ENCODE measurements around the gene MINDY4B.

The MINDY4B gene

GRCh38 chr3:150906461-150906860 lies 1.2 kb upstream of the MINDY4B start:
- no peak overlapping the region for H3K9ac ChIP-seq (ENCODE audit: low read length)
- H3K27me3 ChIP-seq (ENCODE audit: insufficient read depth, low read length) = no peaks in the 10 kb centered on the region
- H3F3A ChIP-seq (ENCODE audit: insufficient read depth, low read length) = no peaks in the 10 kb centered on the region
- H3K9me2 ChIP-seq (ENCODE audit: low read depth, low read length) = no peaks in the 10 kb centered on the region
- H3K79me2 ChIP-seq (ENCODE audit: insufficient read depth, low read length) = no peaks in the 10 kb centered on the region
- no peak overlapping the region for H3K27ac ChIP-seq (ENCODE audit: low read depth, low read length, poor library complexity, severe bottlenecking)
- H3K36me3 ChIP-seq (ENCODE audit: insufficient read depth, low read length) = no peaks in the 10 kb centered on the region
- no peaks in the 10 kb centered on the region for H3K9me3 ChIP-seq (ENCODE audit: low read length)
- no peak overlapping the region for H2AFZ ChIP-seq (ENCODE audit: low read length)
- H3K4me1 ChIP-seq (ENCODE audit: insufficient read depth, low read length, severe bottlenecking) = no peaks in the 10 kb centered on the region
- TF ChIP-seq CTCF (IDR thresholded peaks at IDR 0.05; ENCODE audit: low read length) (no peak), EZH2 (IDR thresholded peaks at IDR 0.05; ENCODE audit: borderline replicate concordance, low read length) (no peak)
- no peak overlapping the region for H3K4me3 ChIP-seq (ENCODE audit: low read depth, low read length, poor library complexity, severe bottlenecking)
- no peaks in the 10 kb centered on the region for H4K20me1 ChIP-seq (ENCODE audit: insufficient read depth, low read length)
- no peak overlapping the region for H3K4me2 ChIP-seq (ENCODE audit: low read length)

GRCh38 chr3:150905746-150906145 lies 507 bp upstream of the MINDY4B start:
- no peaks in the 10 kb centered on the region for H3K9me3 ChIP-seq (ENCODE audit: low read length)
- no peaks in the 10 kb centered on the region for H4K20me1 ChIP-seq (ENCODE audit: insufficient read depth, low read length)
- H3K4me1 ChIP-seq (ENCODE audit: insufficient read depth, low read length, severe bottlenecking) = no peaks in the 10 kb centered on the region
- H3K79me2 ChIP-seq (ENCODE audit: insufficient read depth, low read length) = no peaks in the 10 kb centered on the region
- H3K36me3 ChIP-seq (ENCODE audit: insufficient read depth, low read length) = no peaks in the 10 kb centered on the region
- TF ChIP-seq CTCF (IDR thresholded peaks at IDR 0.05; ENCODE audit: low read length) = no peak
- TF ChIP-seq EZH2 (IDR thresholded peaks at IDR 0.05; ENCODE audit: borderline replicate concordance, low read length) = no peak
- no peak overlapping the region for H3K9ac ChIP-seq (ENCODE audit: low read length)
- no peak overlapping the region for H3K4me3 ChIP-seq (ENCODE audit: low read depth, low read length, poor library complexity, severe bottlenecking)
- no peak overlapping the region for H2AFZ ChIP-seq (ENCODE audit: low read length)
- H3K27me3 ChIP-seq (ENCODE audit: insufficient read depth, low read length) = no peaks in the 10 kb centered on the region
- no peaks in the 10 kb centered on the region for H3K9me2 ChIP-seq (ENCODE audit: low read depth, low read length)
- no peaks in the 10 kb centered on the region for H3F3A ChIP-seq (ENCODE audit: insufficient read depth, low read length)
- no peak overlapping the region for H3K27ac ChIP-seq (ENCODE audit: low read depth, low read length, poor library complexity, severe bottlenecking)
- no peak overlapping the region for H3K4me2 ChIP-seq (ENCODE audit: low read length)

GRCh38 chr3:150902988-150903387 lies 2.3 kb downstream of the MINDY4B start:
- Histone ChIP-seq H3F3A (ENCODE audit: insufficient read depth, low read length) (no peaks in the 10 kb centered on the region), H3K27ac (ENCODE audit: low read depth, low read length, poor library complexity, severe bottlenecking) (no peak overlapping the region), H2AFZ (ENCODE audit: low read length) (no peak overlapping the region), H4K20me1 (ENCODE audit: insufficient read depth, low read length) (no peaks in the 10 kb centered on the region), H3K4me1 (ENCODE audit: insufficient read depth, low read length, severe bottlenecking) (no peaks in the 10 kb centered on the region), H3K4me2 (ENCODE audit: low read length) (no peak overlapping the region), H3K9me3 (ENCODE audit: low read length) (no peaks in the 10 kb centered on the region), H3K9me2 (ENCODE audit: low read depth, low read length) (no peaks in the 10 kb centered on the region), H3K79me2 (ENCODE audit: insufficient read depth, low read length) (no peaks in the 10 kb centered on the region), H3K27me3 (ENCODE audit: insufficient read depth, low read length) (no peaks in the 10 kb centered on the region), H3K4me3 (ENCODE audit: low read depth, low read length, poor library complexity, severe bottlenecking) (no peak overlapping the region), H3K36me3 (ENCODE audit: insufficient read depth, low read length) (no peaks in the 10 kb centered on the region), H3K9ac (ENCODE audit: low read length) (no peak overlapping the region)
- TF ChIP-seq EZH2 (IDR thresholded peaks at IDR 0.05; ENCODE audit: borderline replicate concordance, low read length) = no peak
- no peak for TF ChIP-seq CTCF (IDR thresholded peaks at IDR 0.05; ENCODE audit: low read length)
